ENCODE measurements around the gene CDH13. TPM values are rescaled to one million over a fixed set of nuclear protein-coding genes. Genes with fewer than 3 reads are reported as not detected.

Gene CDH13
- total and polyA plus RNA-seq, 2 donors (not counting 1 experiment from before 2014, with no cell fraction given) = 27.6 to 96.7 TPM

- DNase-seq (ENCODE audit: low read depth in 2 of 2) = peak; percentile 74 to 91
- Histone ChIP-seq H3K4me3 (replicated peaks in 1 of 4; ENCODE audit: control extremely low read depth in 1 of 4, insufficient read depth in 1 of 4, low read depth in 3 of 4, low read length in 4 of 4) (no peak overlapping the region), H3K27me3 (ENCODE audit: control insufficient read depth, insufficient read depth, low read length) (no peaks in the 10 kb centered on the region), H3K9ac (ENCODE audit: insufficient read depth, low read length) (no peak overlapping the region), H4K20me1 (ENCODE audit: control insufficient read depth, extremely low read depth, insufficient read depth, low read length) (no peaks in the 10 kb centered on the region), H3K4me1 (ENCODE audit: control insufficient read depth, extremely low read depth, insufficient read depth, low read length) (no peaks in the 10 kb centered on the region), H3K27ac (ENCODE audit: insufficient read depth, low read length) (no peak overlapping the region), H2AFZ (ENCODE audit: low read length) (no peak overlapping the region), H3K36me3 (ENCODE audit: control insufficient read depth, insufficient read depth, low read length) (no peaks in the 10 kb centered on the region), H3K4me2 (ENCODE audit: extremely low read depth, insufficient read depth, low read length) (no peak overlapping the region), H3K79me2 (ENCODE audit: control insufficient read depth, insufficient read depth, low read length) (no peaks in the 10 kb centered on the region), H3K9me3 (ENCODE audit: control insufficient read depth, insufficient read depth, low read depth, low read length) (no peaks in the 10 kb centered on the region)
- TF ChIP-seq EZH2 (IDR thresholded peaks at IDR 0.05; ENCODE audit: low read length, missing control alignments) (no peak), CTCF (conservative IDR thresholded peaks at IDR 0.05 in 1 of 2, IDR thresholded peaks at IDR 0.05 in 1 of 2; ENCODE audit: low read depth in 1 of 2, low read length in 2 of 2) (no peak)
Observed at GRCh38 chr16:83143788-83144187, 517.0 kb downstream of the CDH13 start.

DNA sequence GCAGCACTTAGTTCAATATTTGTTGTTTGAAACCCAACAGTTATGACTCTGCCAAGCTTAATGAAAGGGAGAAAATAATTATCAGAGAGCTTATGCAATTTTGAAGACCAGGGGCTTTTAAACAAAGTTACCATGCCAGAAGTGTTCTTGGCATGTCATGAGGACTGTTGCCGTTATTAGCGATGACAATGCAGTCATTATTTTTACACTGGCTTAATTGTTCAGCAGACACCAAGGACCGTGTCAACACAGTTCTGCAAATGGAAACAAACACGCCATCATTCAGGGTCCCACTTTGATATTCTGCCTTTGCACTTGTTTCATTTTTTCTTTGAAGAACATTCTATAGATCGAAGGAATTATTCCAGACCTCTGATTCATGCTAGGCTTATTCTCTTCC is 518.5 kb downstream of the CDH13 start:
- DNase-seq (ENCODE audit: low read depth in 2 of 2) = no peak
- no peak overlapping the region for H3K4me2 ChIP-seq (ENCODE audit: extremely low read depth, insufficient read depth, low read length)
- H3K4me3 ChIP-seq (replicated peaks in 1 of 4; ENCODE audit: control extremely low read depth in 1 of 4, insufficient read depth in 1 of 4, low read depth in 3 of 4, low read length in 4 of 4) = no peak overlapping the region
- H3K27ac ChIP-seq (ENCODE audit: insufficient read depth, low read length) = no peak overlapping the region
- H4K20me1 ChIP-seq (ENCODE audit: control insufficient read depth, extremely low read depth, insufficient read depth, low read length) = no peaks in the 10 kb centered on the region
- no peaks in the 10 kb centered on the region for H3K9me3 ChIP-seq (ENCODE audit: control insufficient read depth, insufficient read depth, low read depth, low read length)
- H3K27me3 ChIP-seq (ENCODE audit: control insufficient read depth, insufficient read depth, low read length) = no peaks in the 10 kb centered on the region
- no peak overlapping the region for H2AFZ ChIP-seq (ENCODE audit: low read length)
- H3K36me3 ChIP-seq (ENCODE audit: control insufficient read depth, insufficient read depth, low read length) = no peaks in the 10 kb centered on the region
- no peaks in the 10 kb centered on the region for H3K79me2 ChIP-seq (ENCODE audit: control insufficient read depth, insufficient read depth, low read length)
- no peak for TF ChIP-seq CTCF (conservative IDR thresholded peaks at IDR 0.05 in 1 of 2, IDR thresholded peaks at IDR 0.05 in 1 of 2; ENCODE audit: low read depth in 1 of 2, low read length in 2 of 2)
- no peak for TF ChIP-seq EZH2 (IDR thresholded peaks at IDR 0.05; ENCODE audit: low read length, missing control alignments)
- H3K9ac ChIP-seq (ENCODE audit: insufficient read depth, low read length) = no peak overlapping the region
- no peaks in the 10 kb centered on the region for H3K4me1 ChIP-seq (ENCODE audit: control insufficient read depth, extremely low read depth, insufficient read depth, low read length)

GRCh38 chr16:83147244-83147643 is 520.5 kb downstream of the CDH13 start:
- Histone ChIP-seq H2AFZ (ENCODE audit: low read length) (no peak overlapping the region), H3K36me3 (ENCODE audit: control insufficient read depth, insufficient read depth, low read length) (no peaks in the 10 kb centered on the region), H3K4me3 (replicated peaks in 1 of 4; ENCODE audit: control extremely low read depth in 1 of 4, insufficient read depth in 1 of 4, low read depth in 3 of 4, low read length in 4 of 4) (no peak overlapping the region), H3K27me3 (ENCODE audit: control insufficient read depth, insufficient read depth, low read length) (no peaks in the 10 kb centered on the region), H3K27ac (ENCODE audit: insufficient read depth, low read length) (no peak overlapping the region), H3K79me2 (ENCODE audit: control insufficient read depth, insufficient read depth, low read length) (no peaks in the 10 kb centered on the region), H3K4me1 (ENCODE audit: control insufficient read depth, extremely low read depth, insufficient read depth, low read length) (no peaks in the 10 kb centered on the region), H3K9me3 (ENCODE audit: control insufficient read depth, insufficient read depth, low read depth, low read length) (no peaks in the 10 kb centered on the region), H3K9ac (ENCODE audit: insufficient read depth, low read length) (no peak overlapping the region), H4K20me1 (ENCODE audit: control insufficient read depth, extremely low read depth, insufficient read depth, low read length) (no peaks in the 10 kb centered on the region), H3K4me2 (ENCODE audit: extremely low read depth, insufficient read depth, low read length) (no peak overlapping the region)
- no peak for DNase-seq (ENCODE audit: low read depth in 2 of 2)
- TF ChIP-seq EZH2 (IDR thresholded peaks at IDR 0.05; ENCODE audit: low read length, missing control alignments) (no peak), CTCF (conservative IDR thresholded peaks at IDR 0.05 in 1 of 2, IDR thresholded peaks at IDR 0.05 in 1 of 2; ENCODE audit: low read depth in 1 of 2, low read length in 2 of 2) (no peak)

All from fibroblast of lung (primary cell).